Sigmoid colon (tissue), 7 donors: ENCODE measurements around the gene TELO2. TPM values are rescaled to one million over a fixed set of nuclear protein-coding genes. Genes with fewer than 3 reads are reported as not detected.
"Not testable (repeated sequence)": the region's sequence is repeated elsewhere in the genome, so short reads cannot be mapped to it uniquely, and the experiment has no call there.

Source experiments
- DNase-seq: peaks from one replicate; pipeline ENCODE4 v3.0.0-alpha.2; 2019
- H3K27ac ChIP-seq, 4 donors: fragments of 200-600 bp; sonication (generic); one replicate each; pipeline ENCODE4 v1.5.1; 2016 to 2019; ENCODE audit warnings: mild to moderate bottlenecking in 1 of 4
- H3K27me3 ChIP-seq, 3 donors: fragments of 200-600 bp; sonication (generic); one replicate each; pipeline ENCODE4 v1.5.1; 2019; ENCODE audit warnings: mild to moderate bottlenecking in 1 of 3
- H3K36me3 ChIP-seq, 4 donors: fragments of 200-600 bp; sonication (generic); one replicate each; pipeline ENCODE4 v1.5.1; 2016 to 2019
- H3K4me1 ChIP-seq, 4 donors: fragments of 200-600 bp; sonication (generic); one replicate each; pipeline ENCODE4 v1.5.1; 2017 to 2019
- H3K4me3 ChIP-seq, 4 donors: fragments of 200-600 bp; sonication (generic); one replicate each; pipeline ENCODE4 v1.5.1; 2017 to 2019; ENCODE audit warnings: mild to moderate bottlenecking in 2 of 4, moderate library complexity in 1 of 4
- H3K9me3 ChIP-seq, 4 donors: fragments of 200-600 bp in 3 of 4; sonication (generic) in 3 of 4; one replicate each; pipeline versions ENCODE4 v1.5.1 to v1.6.1; 2013 to 2019
- EP300 ChIP-seq, 4 donors: sonication (generic); formaldehyde crosslinking; IDR thresholded peaks; one replicate each; pipeline ENCODE4 v1.6.1; 2017; ENCODE audit warnings: antibody characterized with exemption in 4 of 4
- POLR2A ChIP-seq, 2 donors: fragments of 450-650 bp; IDR thresholded peaks; one replicate each; pipeline ENCODE4 v1.6.1; 2016; ENCODE audit warnings: antibody characterized with exemption in 2 of 2, mild to moderate bottlenecking in 2 of 2, moderate library complexity in 2 of 2
- POLR2AphosphoS5 ChIP-seq, 4 donors: sonication (generic); formaldehyde crosslinking; IDR thresholded peaks; one replicate each; pipeline ENCODE4 v1.6.1; 2017; ENCODE audit warnings: antibody characterized with exemption in 4 of 4
- WGBS, 2 donors: extraction: QIAGEN DNeasy Blood & Tissue Kit; methylation state at CpG; one replicate each; pipeline ENCODE4 v1.1.7; 2013; 5-methylcytosine and 5-hydroxymethylcytosine counted together
- intact Hi-C: fragments of 100-400 bp; cut with DNase I; formaldehyde crosslinking; loops from one replicate; pipeline ENCODE4 v1.15.1; 2023
- polyA plus RNA-seq, 3 donors: library from polyadenylated mRNA; stranded (reverse); fragments of 200-250 nt; gene quantifications; one replicate each; pipeline ENCODE4 v1.2.3, GENCODE V29; 2013
- total RNA-seq, 4 donors: library from RNA; depleted of rRNA; stranded (reverse); fragments of >200 nt; gene quantifications; one replicate each; pipeline ENCODE4 v1.1.0, GENCODE V29; 2016
- TF ChIP-seq, protein P1 (sequence below), 4 experiments: fragments of 450-650 bp in 3 of 4; fragments of 200-600 bp in 1 of 4; IDR thresholded peaks; one replicate each; pipeline ENCODE4 v1.5.1; 2016 to 2019; ENCODE audit warnings: antibody characterized with exemption in 4 of 4, mild to moderate bottlenecking in 3 of 4, moderate library complexity in 2 of 4
- donor health status: healthy with polysubstance abuse.
- donor health status: Bipolar disorder and iron deficiency.
- donor health status: healthy.

The TELO2 gene
- total and polyA plus RNA-seq, 7 donors = 10.4 to 60.3 (median 13.2) TPM

DNA sequence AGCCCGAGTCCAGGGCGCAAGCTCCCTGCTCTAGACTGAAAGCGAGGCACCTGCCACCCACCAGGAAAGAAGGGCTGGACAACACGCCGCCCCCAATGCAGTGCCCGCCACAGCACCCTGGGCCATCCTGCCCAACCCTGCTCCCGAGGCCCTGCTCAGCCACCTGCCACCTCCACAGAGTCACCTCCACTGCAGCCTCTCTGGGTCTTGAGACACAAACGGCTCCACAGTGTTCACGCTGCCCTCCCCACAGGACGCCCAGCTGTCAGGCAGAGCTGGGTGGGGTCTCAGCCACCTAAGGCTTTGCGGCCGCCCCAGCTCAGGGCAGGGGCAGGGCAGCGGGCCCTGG is 27.6 kb upstream of the TELO2 start:
- intact Hi-C loops = no loop called here
- Histone ChIP-seq H3K36me3 (peaks cover 0 to 29% (median 5%) of the 10 kb centered on the region in 4 donors), H3K27ac (no peak overlapping the region), H3K4me3 (no peak overlapping the region), H3K27me3 (no peaks in the 10 kb centered on the region), H3K4me1 (peaks cover 0 to 16% (median 11%) of the 10 kb centered on the region in 4 donors), H3K9me3 (no peaks in the 10 kb centered on the region)
- TF ChIP-seq, protein P1, sequence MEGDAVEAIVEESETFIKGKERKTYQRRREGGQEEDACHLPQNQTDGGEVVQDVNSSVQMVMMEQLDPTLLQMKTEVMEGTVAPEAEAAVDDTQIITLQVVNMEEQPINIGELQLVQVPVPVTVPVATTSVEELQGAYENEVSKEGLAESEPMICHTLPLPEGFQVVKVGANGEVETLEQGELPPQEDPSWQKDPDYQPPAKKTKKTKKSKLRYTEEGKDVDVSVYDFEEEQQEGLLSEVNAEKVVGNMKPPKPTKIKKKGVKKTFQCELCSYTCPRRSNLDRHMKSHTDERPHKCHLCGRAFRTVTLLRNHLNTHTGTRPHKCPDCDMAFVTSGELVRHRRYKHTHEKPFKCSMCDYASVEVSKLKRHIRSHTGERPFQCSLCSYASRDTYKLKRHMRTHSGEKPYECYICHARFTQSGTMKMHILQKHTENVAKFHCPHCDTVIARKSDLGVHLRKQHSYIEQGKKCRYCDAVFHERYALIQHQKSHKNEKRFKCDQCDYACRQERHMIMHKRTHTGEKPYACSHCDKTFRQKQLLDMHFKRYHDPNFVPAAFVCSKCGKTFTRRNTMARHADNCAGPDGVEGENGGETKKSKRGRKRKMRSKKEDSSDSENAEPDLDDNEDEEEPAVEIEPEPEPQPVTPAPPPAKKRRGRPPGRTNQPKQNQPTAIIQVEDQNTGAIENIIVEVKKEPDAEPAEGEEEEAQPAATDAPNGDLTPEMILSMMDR (IDR thresholded peaks at IDR 0.05) = no peak
- TF ChIP-seq EP300 (IDR thresholded peaks at IDR 0.05) (no peak), POLR2AphosphoS5 (IDR thresholded peaks at IDR 0.05) (no peak), POLR2A (IDR thresholded peaks at IDR 0.05) (no peak)
- 94 to 95% methylated on average over 13 of the region's 13 CpGs for WGBS, 2 donors
- DNase-seq = no peak

DNA sequence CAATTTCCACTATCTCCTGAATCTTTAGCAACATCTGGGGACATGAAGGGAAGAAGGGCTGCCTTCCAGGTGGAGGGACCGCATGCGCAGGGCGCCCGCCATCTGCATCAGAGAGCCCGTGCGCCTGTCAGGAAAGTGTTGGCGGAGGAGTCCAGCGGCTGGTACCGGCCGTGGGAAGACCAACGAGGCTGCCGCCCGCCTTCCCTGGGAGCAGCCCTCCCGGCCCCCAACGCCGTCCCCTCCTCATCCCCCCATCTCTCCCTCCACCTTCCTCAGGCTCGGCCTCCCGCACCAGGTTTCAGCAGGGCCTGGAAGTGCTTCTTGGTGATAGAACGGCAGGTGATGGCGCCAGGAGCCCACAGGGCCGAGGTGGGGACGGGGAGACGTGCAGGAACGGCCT is 27.1 kb upstream of the TELO2 start:
- no peak for DNase-seq
- Histone ChIP-seq H3K27me3 (no peaks in the 10 kb centered on the region), H3K9me3 (no peaks in the 10 kb centered on the region), H3K4me3 (no peak overlapping the region), H3K27ac (no peak overlapping the region), H3K4me1 (peaks cover 0 to 15% (median 9%) of the 10 kb centered on the region in 4 donors), H3K36me3 (peaks cover 0 to 24% (median 3%) of the 10 kb centered on the region in 4 donors)
- intact Hi-C loops = no loop called here
- 92 to 94% methylated on average over 24 of the region's 24 CpGs for WGBS, 2 donors
- TF ChIP-seq POLR2A (IDR thresholded peaks at IDR 0.05) (no peak), POLR2AphosphoS5 (IDR thresholded peaks at IDR 0.05) (no peak), EP300 (IDR thresholded peaks at IDR 0.05) (no peak)
- TF ChIP-seq, protein P1 (IDR thresholded peaks at IDR 0.05) = no peak

DNA sequence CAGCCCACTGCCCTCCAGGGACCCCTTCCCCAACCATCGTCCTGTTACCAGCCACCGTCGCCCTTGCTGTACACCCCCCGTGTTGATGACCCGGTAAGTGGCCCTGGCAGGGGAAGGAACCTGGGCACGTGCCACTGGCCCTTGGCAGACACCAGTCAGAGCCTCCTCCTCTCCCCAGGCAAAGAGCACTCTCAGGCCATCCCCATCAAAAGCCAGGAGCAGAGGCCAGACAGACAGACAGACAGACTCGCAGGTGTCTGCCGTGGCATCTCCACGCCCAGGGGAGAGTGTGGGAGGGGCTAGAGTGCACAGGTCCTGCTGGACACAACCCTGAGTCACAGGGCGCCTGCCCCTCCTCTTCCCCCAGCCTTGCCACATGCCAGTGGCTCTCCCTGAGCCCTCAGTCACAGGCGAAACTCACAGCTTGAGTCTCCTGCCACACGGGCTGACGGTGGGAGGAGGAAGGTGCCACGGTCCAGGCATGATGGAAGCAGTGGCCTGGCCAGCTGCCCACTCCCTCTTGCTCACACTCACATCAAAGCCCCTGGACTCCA is 26.1 kb upstream of the TELO2 start:
- WGBS, 2 donors = 82 to 86% methylated on average over 14 of the region's 14 CpGs
- Histone ChIP-seq H3K4me3 (no peak overlapping the region), H3K9me3 (no peaks in the 10 kb centered on the region), H3K27ac (no peak overlapping the region), H3K36me3 (peaks cover 0 to 18% (median 0%) of the 10 kb centered on the region in 4 donors), H3K27me3 (no peaks in the 10 kb centered on the region), H3K4me1 (peaks cover 0 to 15% (median 9%) of the 10 kb centered on the region in 4 donors)
- intact Hi-C loops = no loop called here
- no peak for DNase-seq
- TF ChIP-seq, protein P1 (IDR thresholded peaks at IDR 0.05) = no peak
- TF ChIP-seq EP300 (IDR thresholded peaks at IDR 0.05) (no peak), POLR2AphosphoS5 (IDR thresholded peaks at IDR 0.05) (no peak), POLR2A (IDR thresholded peaks at IDR 0.05) (no peak)

DNA sequence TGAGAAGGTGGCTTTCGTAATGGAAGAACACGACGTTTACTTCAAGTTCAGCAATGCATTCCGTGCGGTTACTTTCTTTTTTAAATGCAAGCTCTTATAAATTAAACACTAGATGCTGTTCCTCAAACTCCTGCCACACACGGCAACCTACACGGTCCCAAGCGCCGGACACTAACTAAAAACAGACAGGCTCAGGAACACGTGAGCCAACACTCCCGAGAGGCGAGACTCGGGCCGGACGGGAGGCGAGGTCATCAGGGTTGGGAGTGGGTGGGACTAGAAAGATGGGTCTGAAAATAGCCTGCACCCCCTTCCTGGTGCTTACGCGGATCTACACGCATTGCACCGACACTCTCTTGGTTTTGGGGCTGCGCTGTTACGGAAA is 24.7 kb upstream of the TELO2 start:
- intact Hi-C loops = no loop called here
- WGBS, 2 donors = 92 to 93% methylated on average over 22 of the region's 22 CpGs
- Histone ChIP-seq H3K9me3 (no peaks in the 10 kb centered on the region), H3K27me3 (no peaks in the 10 kb centered on the region), H3K4me1 (peaks cover 0 to 24% (median 15%) of the 10 kb centered on the region in 4 donors), H3K27ac (no peak overlapping the region), H3K36me3 (peaks cover 0 to 14% (median 0%) of the 10 kb centered on the region in 4 donors), H3K4me3 (no peak overlapping the region)
- TF ChIP-seq, protein P1 (IDR thresholded peaks at IDR 0.05) = no peak
- no peak for TF ChIP-seq POLR2A (IDR thresholded peaks at IDR 0.05)
- TF ChIP-seq EP300 (IDR thresholded peaks at IDR 0.05) = no peak
- DNase-seq = no peak

DNA sequence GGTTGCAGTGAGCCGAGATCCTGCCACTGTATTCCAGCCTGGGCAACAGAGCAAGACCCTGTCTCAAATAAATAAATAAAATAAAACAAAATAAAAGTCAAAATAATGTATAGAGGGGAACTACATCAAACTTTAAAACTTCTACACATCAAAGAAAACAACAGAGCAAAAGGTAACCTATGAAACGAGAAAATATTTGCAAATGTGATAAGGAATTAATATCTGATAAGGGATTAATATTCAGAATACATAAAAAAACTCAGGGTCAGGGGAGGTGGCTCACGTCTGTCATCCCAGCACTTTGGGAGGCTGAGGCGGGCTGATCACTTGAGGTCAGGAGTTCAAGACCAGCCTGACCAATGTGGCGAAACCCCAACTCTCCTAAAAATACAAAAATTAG is 24.0 kb upstream of the TELO2 start:
- H3K27me3 ChIP-seq, H3K4me3 ChIP-seq, DNase-seq, H3K9me3 ChIP-seq, H3K27ac ChIP-seq, intact Hi-C loops, H3K36me3 ChIP-seq: not testable (repeated sequence)
- H3K4me1 ChIP-seq = peaks cover 0 to 31% (median 23%) of the 10 kb centered on the region in 4 donors
- WGBS, 2 donors = 78 to 87% methylated on average over 5 of the region's 5 CpGs
